ENCODE measurements around the gene GNS. TPM values are rescaled to one million over a fixed set of nuclear protein-coding genes. Genes with fewer than 3 reads are reported as not detected.
"Not testable (repeated sequence)": the region's sequence is repeated elsewhere in the genome, so short reads cannot be mapped to it uniquely, and the experiment has no call there.

GNS gene
- total RNA-seq, 1 donor from 2014 or later: 150 TPM

- not testable (repeated sequence) for H3K9me3 Mint-ChIP-seq (ENCODE audit: unreplicated experiment); DNase-seq (ENCODE audit: extremely low spot score, unreplicated experiment)
- H3K27me3 Mint-ChIP-seq (ENCODE audit: unreplicated experiment): peaks cover 50% of the 10 kb centered on the region
Measured at GRCh38 chr12:64802180-64802775, 43.1 kb upstream of the GNS start.

GRCh38 chr12:64801381-64801780 lies 42.2 kb upstream of the GNS start:
- Mint-ChIP-seq H3K27ac (ENCODE audit: unreplicated experiment) (no peak overlapping the region), H3K9me3 (ENCODE audit: unreplicated experiment) (no peaks in the 10 kb centered on the region), H3K4me1 (ENCODE audit: unreplicated experiment) (peaks cover 3% of the 10 kb centered on the region), H3K27me3 (ENCODE audit: unreplicated experiment) (peaks cover 48% of the 10 kb centered on the region), H3K4me3 (ENCODE audit: unreplicated experiment) (no peak overlapping the region), H3K36me3 (ENCODE audit: unreplicated experiment) (no peaks in the 10 kb centered on the region)
- DNase-seq (ENCODE audit: extremely low spot score, unreplicated experiment): no peak
- peak; percentile 40 for TF ChIP-seq CTCF (IDR thresholded peaks at IDR 0.05)

More at GRCh38 chr12:64802180-64802775, 43.1 kb upstream of the GNS start:
- H3K4me1 Mint-ChIP-seq (ENCODE audit: unreplicated experiment); H3K27ac Mint-ChIP-seq (ENCODE audit: unreplicated experiment); H3K36me3 Mint-ChIP-seq (ENCODE audit: unreplicated experiment); H3K4me3 Mint-ChIP-seq (ENCODE audit: unreplicated experiment): not testable (repeated sequence)
- peak; percentile 86 for TF ChIP-seq CTCF (IDR thresholded peaks at IDR 0.05)

GRCh38 chr12:64800640-64801039 lies 41.4 kb upstream of the GNS start:
- no peak for TF ChIP-seq CTCF (IDR thresholded peaks at IDR 0.05)
- DNase-seq (ENCODE audit: extremely low spot score, unreplicated experiment): no peak
- H3K4me3 Mint-ChIP-seq (ENCODE audit: unreplicated experiment): no peak overlapping the region
- peaks cover 51% of the 10 kb centered on the region for H3K27me3 Mint-ChIP-seq (ENCODE audit: unreplicated experiment)
- H3K4me1 Mint-ChIP-seq (ENCODE audit: unreplicated experiment): peaks cover 7% of the 10 kb centered on the region
- no peak overlapping the region for H3K27ac Mint-ChIP-seq (ENCODE audit: unreplicated experiment)
- H3K36me3 Mint-ChIP-seq (ENCODE audit: unreplicated experiment): no peaks in the 10 kb centered on the region
- H3K9me3 Mint-ChIP-seq (ENCODE audit: unreplicated experiment): no peaks in the 10 kb centered on the region

- no peaks in the 10 kb centered on the region for H3K36me3 Mint-ChIP-seq (ENCODE audit: unreplicated experiment)
- no peak overlapping the region for H3K4me3 Mint-ChIP-seq (ENCODE audit: unreplicated experiment)
- no peak for TF ChIP-seq CTCF (IDR thresholded peaks at IDR 0.05)
- peaks cover 55% of the 10 kb centered on the region for H3K27me3 Mint-ChIP-seq (ENCODE audit: unreplicated experiment)
- DNase-seq (ENCODE audit: extremely low spot score, unreplicated experiment): no peak
- no peaks in the 10 kb centered on the region for H3K9me3 Mint-ChIP-seq (ENCODE audit: unreplicated experiment)
- H3K4me1 Mint-ChIP-seq (ENCODE audit: unreplicated experiment): peaks cover 7% of the 10 kb centered on the region
- H3K27ac Mint-ChIP-seq (ENCODE audit: unreplicated experiment): no peak overlapping the region
Measured at GRCh38 chr12:64798165-64798564, 39.0 kb upstream of the GNS start.

- H3K36me3 Mint-ChIP-seq (ENCODE audit: unreplicated experiment): no peaks in the 10 kb centered on the region
- no peak overlapping the region for H3K4me3 Mint-ChIP-seq (ENCODE audit: unreplicated experiment)
- no peak for TF ChIP-seq CTCF (IDR thresholded peaks at IDR 0.05)
- no peak for DNase-seq (ENCODE audit: extremely low spot score, unreplicated experiment)
- no peaks in the 10 kb centered on the region for H3K9me3 Mint-ChIP-seq (ENCODE audit: unreplicated experiment)
- peaks cover 7% of the 10 kb centered on the region for H3K4me1 Mint-ChIP-seq (ENCODE audit: unreplicated experiment)
- peaks cover 52% of the 10 kb centered on the region for H3K27me3 Mint-ChIP-seq (ENCODE audit: unreplicated experiment)
- no peak overlapping the region for H3K27ac Mint-ChIP-seq (ENCODE audit: unreplicated experiment)
Measured at GRCh38 chr12:64797156-64797555, 38.0 kb upstream of the GNS start.
